ENCODE results near the gene RGL2.
A peak's percentile ranks its signal among the peaks of the same experiment; 100 is the strongest.
"Not testable (repeated sequence)": the region's sequence is repeated elsewhere in the genome, so short reads cannot be mapped to it uniquely, and the experiment has no call there.

RGL2 gene

GRCh38 chr6:33290459-33290858 lies 8.3 kb downstream of the RGL2 start:
- no peak for DNase-seq

DNA sequence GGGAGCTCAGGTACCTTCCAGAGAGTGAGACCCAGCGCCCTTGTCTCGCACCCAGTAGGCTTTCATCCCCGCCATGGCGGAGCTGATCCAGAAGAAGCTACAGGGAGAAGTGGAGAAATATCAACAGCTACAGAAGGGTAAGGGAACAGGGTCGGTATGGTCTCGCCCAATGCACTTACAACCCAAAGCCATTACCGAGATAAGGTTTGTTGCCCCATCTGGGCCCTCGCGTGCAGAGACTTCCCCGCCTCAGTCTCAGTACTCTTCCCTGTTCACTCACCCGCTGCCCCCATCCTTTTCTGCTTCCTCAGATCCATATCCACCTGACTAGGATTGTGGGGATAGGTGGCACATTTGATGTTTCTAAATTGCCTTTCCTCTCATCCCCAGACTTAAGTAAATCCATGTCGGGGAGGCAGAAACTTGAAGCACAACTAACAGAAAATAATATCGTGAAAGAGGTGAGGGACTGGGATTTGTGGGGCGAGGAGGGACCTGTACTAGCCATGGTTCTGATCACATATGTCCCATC lies 8.9 kb downstream of the RGL2 start:
- no peak for DNase-seq

DNA sequence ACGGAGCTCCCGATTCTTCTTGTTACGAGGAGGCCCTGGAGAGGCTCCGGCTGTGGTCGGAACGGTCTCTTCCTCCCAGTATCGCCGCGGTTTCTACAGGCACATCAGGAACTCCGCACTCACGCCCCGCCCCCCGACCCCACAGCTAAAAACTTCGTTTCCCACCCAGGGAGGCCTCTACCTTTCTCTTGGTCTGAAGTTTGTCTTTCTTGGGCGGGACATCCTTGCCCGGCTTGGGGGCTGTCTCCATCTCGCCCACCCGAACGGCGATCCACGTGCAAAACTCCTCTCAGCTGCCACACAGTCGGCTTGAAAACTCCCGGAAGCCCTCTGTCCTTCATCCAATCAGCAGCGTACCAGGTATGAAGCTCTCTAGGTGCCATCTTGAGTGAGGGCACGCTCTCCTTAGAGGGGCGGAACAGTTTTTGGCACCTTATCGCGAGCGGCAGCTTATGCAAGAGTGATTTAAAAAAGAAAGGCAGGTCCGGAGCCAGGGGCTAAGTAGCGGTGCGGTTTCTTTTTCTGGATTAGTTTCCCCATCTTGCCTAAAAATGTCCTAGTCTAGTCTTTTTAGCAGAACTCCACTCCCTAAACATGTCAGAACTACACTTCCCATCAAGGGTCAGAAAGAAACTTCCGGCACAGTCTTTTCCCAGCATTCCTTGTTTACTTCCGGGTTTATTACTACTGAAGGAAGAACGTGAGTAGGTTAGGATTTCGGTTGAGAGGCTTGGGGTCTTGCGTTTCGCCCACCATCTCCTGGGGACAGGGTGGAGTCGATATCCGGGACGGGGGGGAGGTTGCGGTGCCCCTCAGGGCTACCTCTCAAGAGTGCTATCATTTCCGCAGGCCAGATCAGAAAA lies 9.6 kb downstream of the RGL2 start, which contains the start of the genes PFDN6 and WDR46:
Gene PFDN6, plus strand, starts transcription at position 681 of the 863 bp plus-strand sequence. CDS start 256 bp downstream, outside the sequence.
Gene WDR46, minus strand, starts transcription at position 319 of the 863 bp plus-strand sequence. Its CDS starts 69 bp downstream, at position 250.
- peak; percentile 97 for DNase-seq

GRCh38 chr6:33288141-33288920 lies 10.4 kb downstream of the RGL2 start:
- no peak for DNase-seq

- no peak for DNase-seq
Observed at GRCh38 chr6:33286946-33287914, 11.5 kb downstream of the RGL2 start.

- not testable (repeated sequence) for DNase-seq
Observed at GRCh38 chr6:33285214-33285613, 13.5 kb downstream of the RGL2 start.

- DNase-seq, result no peak
Observed at GRCh38 chr6:33280539-33280938, 18.2 kb downstream of the RGL2 start.

DNA sequence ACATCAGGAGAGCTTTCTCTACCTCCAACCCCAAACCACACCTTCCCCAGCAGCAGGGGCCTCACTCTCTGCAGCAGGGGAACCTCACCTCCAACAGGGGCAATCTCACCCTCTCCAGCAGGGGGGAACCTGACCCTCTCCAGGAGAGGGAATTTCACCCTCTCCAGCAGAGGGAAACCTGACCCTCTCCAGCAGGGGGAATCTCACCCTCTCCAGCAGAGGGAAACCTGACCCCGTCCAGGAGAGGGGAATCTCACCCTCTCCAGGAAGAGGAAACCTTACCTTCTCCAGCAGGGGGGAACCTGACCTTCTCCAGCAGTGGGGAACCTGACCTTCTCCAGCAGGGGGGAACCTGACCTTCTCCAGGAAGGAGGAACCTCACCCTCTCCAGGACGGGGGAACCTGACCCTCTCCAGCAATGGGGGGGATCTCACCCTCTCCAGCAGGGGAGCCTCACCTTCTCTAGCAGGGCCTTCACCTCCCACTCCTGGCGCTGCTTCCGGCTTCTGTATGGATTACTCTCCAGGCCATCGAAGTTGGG lies 18.7 kb downstream of the RGL2 start:
- peak; percentile 75 for DNase-seq

DNA sequence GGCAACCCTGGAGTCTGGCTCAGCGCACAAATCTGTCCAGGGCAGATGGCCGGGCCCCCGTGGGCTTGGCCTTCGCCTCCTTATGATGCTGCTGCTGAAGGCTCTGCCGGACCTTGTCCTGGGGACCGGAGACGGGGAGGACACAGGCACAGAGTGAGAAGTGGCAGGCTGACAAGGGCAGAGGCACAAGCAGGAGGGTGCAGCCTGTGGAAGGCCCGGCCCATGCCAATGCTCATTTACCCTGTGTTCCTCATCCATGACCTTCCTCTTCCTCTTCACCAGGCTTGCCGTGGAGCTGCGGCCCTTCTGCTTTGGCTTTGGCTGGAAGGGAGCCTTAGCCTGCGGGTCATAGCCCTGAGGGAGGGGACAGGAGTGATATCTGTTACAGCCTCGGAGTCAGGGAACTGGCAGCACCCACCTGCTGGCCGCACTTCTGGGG lies 19.5 kb downstream of the RGL2 start:
- DNase-seq, result no peak

- DNase-seq, result no peak
Observed at GRCh38 chr6:33278810-33279209, 19.9 kb downstream of the RGL2 start.

- DNase-seq, result no peak
Observed at GRCh38 chr6:33278392-33278741, 20.4 kb downstream of the RGL2 start.

DNA sequence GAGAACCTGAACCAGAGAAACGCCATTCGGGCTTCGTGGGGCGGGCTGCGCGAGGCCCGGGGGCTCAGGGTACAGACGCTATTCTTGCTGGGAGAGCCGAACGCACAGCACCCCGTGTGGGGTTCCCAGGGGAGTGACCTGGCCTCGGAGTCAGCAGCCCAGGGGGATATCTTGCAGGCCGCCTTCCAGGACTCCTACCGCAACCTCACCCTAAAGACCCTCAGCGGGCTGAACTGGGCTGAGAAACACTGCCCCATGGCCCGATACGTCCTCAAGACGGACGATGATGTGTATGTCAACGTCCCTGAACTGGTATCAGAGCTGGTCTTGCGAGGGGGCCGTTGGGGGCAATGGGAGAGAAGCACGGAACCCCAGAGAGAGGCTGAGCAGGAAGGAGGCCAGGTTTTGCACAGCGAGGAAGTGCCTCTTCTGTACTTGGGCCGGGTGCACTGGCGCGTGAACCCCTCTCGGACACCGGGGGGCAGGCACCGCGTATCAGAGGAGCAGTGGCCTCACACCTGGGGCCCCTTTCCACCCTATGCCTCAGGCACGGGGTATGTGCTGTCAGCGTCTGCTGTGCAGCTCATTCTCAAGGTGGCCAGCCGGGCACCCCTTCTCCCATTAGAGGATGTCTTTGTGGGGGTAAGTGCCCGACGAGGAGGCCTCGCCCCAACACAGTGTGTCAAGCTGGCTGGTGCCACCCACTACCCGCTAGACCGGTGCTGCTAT lies 20.9 kb downstream of the RGL2 start:
- DNase-seq, result no peak

- DNase-seq, result no peak
Observed at GRCh38 chr6:33276864-33277662, 21.7 kb downstream of the RGL2 start, which contains the start of gene B3GALT4. Gene B3GALT4 (plus strand): TSS chr6:33277123. CDS start chr6:33277420, 297 bp downstream.

- no peak for DNase-seq
Observed at GRCh38 chr6:33276581-33276863, 22.2 kb downstream of the RGL2 start.

GRCh38 chr6:33275795-33276580 lies 22.8 kb downstream of the RGL2 start:
- not testable (repeated sequence) for DNase-seq

GRCh38 chr6:33273924-33274902 lies 24.5 kb downstream of the RGL2 start:
- DNase-seq, result no peak

- no peak for DNase-seq
Observed at GRCh38 chr6:33273129-33273923, 25.4 kb downstream of the RGL2 start.

Measured in NCI-H2171 treated with DMSO at 0.1 percent for 48 hours (cell line).